Germinal center (tissue), 1 donor: Measurements from ENCODE around the gene NTNG1.
A peak's percentile ranks its signal among the peaks of the same experiment; 100 is the strongest.

Source experiments
- DNase-seq: peaks from one replicate; pipeline ENCODE4 v3.0.0; 2012; ENCODE audit warnings: mixed read lengths, low spot score

NTNG1 gene

GRCh38 chr1:107404756-107405155 is 263.9 kb downstream of the NTNG1 start:
- no peak for DNase-seq

- no peak for DNase-seq
Measured at GRCh38 chr1:107405236-107405635, 264.4 kb downstream of the NTNG1 start.

DNA sequence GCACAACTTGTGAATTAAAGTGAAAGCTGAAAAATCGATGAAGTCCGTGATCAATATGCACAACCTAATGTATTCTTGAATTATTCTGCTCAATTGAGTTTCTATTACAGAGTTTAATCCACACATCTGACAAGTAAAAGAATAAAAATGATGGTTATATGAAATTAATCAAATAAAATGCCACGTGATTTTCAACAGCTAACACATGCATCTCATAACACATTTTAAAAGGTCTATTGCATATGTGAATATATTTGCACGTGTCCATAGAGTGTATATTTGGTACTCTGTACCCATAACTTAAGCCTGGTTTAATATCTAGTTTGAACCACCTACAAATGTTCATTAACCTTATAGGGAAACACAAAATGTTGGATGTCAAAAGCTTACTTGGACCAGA is 266.2 kb downstream of the NTNG1 start:
- DNase-seq = no peak

DNA sequence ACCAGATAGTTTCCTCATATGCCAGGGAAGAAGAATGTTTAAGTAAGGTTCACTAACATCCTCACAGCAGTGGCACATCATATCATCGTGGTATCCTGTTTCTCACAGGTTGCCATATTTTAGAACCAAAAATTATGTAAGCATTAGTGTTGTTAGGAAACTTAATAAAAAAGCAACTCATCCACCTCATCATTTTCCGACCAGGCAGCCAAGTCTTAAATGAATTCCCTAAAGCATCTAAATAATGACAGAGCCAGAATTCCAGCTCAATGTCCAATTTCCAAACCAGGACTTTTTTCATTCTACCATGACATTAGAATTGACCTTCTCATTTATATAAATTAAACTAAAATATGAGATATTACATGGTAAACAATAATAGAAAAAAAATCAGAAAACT is 272.7 kb downstream of the NTNG1 start:
- no peak for DNase-seq

DNA sequence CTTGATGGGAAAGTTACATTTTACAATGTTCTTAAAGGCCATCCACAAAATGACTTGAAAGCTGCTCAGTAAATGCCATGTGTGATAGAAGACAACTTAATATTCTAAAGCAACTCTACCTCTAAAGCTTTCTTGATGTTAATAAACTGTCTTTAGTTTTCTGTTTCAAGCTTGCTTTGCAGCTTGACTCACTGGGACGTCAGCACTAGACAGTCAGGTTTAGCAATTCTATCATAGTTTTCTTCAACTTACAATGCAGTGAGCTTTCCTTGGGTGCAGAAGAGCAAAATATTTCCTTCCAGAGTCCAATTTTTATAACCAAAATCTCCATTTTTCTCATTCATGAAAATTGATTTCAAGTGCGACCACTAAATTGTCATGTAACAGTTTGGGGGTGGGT is 273.1 kb downstream of the NTNG1 start:
- DNase-seq = no peak

GRCh38 chr1:107414550-107414949 is 273.7 kb downstream of the NTNG1 start:
- DNase-seq = no peak

DNA sequence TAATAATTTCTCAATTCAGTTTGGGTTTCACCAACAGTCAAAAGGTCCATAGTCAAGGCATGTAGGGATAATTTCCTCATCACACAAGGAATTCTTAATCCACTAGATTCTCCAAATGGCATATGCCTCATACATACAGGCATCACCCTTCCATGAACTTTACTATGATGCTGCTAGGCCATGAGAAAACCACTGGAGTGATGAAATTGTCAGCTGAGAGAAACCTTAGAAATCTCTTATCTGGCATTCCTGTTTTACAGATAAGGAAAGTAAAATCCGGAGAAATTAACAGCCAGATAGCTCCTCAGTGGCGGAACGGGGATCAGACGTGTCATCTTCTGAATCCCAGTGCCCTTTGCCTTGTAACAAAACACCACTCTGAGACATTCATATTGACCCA is 274.4 kb downstream of the NTNG1 start:
- no peak for DNase-seq

DNA sequence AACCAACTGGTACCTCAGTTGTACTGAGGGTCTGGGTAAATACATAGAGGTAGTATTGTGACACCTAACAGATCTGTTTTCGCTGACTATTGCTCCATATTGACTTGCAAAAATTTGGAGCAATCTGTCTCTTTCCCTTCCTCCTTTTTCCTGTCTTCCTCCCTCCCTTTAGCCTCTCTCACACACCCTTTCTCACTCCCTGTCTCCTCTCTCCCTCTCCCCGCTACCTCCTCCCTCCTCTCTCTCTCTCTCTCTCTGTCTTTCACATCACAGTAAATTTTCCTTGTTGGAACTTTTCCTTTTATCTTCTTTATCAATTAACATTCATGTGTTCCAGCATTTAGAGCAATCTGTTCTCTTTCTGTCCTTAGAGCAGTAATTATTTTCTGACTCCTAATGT is 278.2 kb downstream of the NTNG1 start:
- DNase-seq = no peak

- no peak for DNase-seq
Measured at GRCh38 chr1:107422901-107423300, 282.1 kb downstream of the NTNG1 start.

GRCh38 chr1:107430540-107431228 is 289.8 kb downstream of the NTNG1 start:
- peak; percentile 30 for DNase-seq

DNA sequence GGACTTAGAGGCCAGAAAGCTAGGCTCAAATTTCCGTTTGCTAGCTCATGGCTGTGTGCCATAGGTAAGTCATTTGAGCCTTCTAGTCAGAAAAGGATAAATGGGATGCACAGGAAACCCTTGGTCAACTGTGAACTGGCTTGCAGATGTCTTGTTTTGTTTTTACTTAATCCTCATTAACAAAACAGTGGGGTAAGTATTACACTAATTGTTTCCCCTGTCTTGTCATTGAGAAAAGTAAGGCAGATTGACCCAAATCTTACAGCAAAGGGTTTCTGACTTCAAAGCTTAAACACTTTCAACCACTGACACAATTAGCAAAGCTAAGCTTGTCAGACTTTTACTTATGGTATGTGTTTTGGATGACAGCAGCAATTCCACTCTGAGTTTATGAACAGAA is 291.3 kb downstream of the NTNG1 start:
- DNase-seq = no peak

DNA sequence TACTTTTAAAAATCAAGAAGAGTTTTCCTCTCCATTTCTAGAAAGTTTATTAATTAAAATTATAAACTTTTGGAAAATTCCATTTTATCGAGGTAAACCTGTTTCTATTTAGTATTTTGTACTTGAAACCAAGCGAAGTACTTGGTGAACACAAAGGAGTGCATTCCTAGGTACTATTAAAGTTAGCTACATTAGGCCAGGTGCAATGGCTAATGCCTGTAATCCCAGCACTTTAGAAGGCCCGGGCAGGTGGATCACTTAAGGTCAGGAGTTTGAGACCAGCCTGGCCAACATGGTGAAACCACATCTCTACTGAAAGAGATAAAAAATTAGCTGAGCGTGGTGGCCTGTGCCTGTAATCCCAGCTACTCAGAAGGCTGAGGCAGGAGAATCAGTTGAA is 292.2 kb downstream of the NTNG1 start:
- DNase-seq = no peak

DNA sequence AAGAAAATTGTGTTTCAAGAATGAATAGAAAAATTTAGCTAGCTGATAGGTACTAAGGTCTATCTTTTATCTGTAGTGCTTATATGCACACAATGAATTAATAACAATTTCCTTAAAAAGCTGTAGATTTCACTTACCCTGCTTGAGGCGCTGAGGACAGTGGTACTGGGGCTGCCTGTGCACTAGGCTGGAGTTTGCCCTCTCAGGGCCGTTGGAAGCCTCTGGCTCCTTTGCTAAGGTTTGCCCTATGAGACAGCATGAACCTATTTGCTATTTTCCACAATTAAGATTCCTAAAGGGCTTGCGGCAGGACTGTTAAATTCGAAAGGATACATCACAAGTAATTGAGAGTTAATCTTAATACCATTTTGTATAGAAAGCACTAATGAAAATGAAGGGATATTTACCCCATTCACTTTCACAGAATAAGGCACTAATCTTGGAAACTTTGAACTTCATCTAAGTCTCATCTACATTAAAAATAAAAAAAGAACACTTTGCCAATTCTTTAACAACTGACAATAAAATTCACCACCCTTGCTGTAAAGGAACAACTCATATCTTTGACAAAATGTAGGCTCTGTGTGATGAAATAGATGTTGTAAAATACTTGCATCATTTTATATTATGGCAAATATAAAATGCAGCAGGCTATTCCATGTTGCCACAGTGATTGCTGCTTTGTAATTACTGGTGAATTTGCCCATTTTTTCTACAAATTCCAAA is 293.0 kb downstream of the NTNG1 start:
- DNase-seq = no peak

DNA sequence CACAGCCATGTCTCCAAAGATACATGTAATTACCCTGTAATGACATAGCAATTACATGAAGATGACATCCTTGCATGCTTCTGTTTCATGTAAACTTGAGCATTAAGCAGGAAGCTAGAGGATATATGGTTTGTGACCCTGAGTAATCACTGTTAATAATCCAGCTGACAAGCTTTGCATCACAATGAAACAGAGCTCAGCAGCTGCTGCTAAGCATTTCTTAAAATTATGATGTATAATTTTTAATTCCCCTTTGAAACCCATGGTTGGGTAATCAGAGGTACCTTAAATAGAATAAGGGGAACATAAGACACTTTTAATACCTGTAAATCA is 293.5 kb downstream of the NTNG1 start:
- DNase-seq = peak; percentile 30

GRCh38 chr1:107436552-107437241 is 295.9 kb downstream of the NTNG1 start:
- no peak for DNase-seq

- DNase-seq = no peak
Measured at GRCh38 chr1:107439567-107439966, 298.7 kb downstream of the NTNG1 start.

- DNase-seq = no peak
Measured at GRCh38 chr1:107442551-107442950, 301.7 kb downstream of the NTNG1 start.

- no peak for DNase-seq
Measured at GRCh38 chr1:107443027-107443426, 302.2 kb downstream of the NTNG1 start.

DNA sequence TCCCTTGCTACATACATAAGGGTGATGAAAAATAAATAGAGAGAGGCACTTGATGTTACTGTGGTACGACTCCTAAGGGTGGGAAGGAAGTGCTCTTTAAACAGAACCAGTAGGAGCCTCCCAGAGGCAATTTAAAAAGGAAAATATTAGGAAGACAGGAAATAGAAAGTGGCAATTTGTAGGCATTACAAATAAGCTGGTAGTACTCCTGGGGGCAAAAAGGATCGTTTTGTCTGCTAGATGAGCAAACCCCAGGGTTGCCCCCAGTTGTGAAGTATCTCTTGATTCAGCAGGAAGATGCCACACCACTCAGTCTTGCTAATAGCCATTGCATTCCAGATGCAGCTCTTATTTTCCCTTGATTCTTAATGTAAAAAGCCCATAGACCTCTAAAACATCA is 303.0 kb downstream of the NTNG1 start:
- DNase-seq = no peak

DNA sequence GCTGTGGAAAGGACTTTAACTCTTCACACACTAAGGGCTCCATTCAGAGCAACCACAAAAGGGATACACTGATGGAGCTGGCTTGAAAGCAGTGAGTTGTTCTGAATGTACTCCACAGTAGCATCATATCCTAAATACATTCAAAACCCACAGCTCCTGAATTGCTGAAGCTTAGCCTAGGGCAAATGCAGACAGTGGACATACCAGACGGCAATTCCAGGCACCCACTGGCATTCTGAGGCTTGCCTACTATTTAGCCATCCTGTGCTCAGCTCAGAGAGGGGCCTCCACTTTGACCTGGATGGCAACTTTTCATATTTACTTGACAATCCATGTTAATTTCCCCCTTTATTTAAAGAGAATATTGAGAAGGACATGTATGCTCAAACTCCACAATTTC is 303.5 kb downstream of the NTNG1 start:
- no peak for DNase-seq

- DNase-seq = no peak
Measured at GRCh38 chr1:107449326-107449725, 308.5 kb downstream of the NTNG1 start.

DNA sequence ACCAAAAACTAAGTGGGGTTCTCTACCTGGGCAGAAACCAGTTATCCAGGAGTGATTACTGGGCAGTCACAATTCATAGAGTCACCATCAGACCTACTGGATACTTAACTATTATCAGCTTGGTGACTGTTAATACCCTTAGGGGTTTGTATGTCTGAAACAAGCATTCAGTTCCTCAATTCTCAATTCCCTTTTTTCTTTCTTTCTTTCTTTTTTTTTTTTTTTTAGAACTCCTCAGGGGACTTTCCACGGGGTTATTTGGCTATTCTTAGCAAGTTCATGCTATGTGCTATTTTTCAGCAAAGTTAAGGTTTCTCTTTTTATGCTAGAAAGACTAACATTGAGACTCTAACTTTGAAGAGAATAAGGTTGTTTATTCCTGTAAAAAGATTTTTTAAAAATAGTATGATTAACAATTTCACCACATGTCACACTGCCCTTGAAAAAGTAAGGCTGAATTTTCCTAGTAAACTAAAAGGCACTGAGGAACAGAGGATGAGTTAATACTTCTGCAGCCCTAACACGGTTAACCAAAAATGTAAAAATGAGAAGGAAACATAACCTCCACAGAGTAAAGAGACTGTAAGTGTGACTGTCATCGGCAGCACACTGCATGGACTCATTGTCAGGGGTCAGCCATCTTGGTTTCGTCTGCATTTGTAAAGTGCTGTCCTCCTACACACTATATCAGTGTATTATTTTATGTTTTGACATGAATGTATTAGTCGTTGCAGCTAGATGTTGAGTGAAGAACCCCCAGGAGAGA is 310.2 kb downstream of the NTNG1 start:
- peak; percentile 33 for DNase-seq

GRCh38 chr1:107451715-107452114 is 310.9 kb downstream of the NTNG1 start:
- no peak for DNase-seq
